WI38 (cell line): ENCODE results near the gene BABAM2.

ENCODE experiments used
- H3K4me3 ChIP-seq: 2 replicates; pipeline ENCODE4 v1.5.1; 2011; ENCODE audit warnings: low read depth, mild to moderate bottlenecking, control low read depth, low read length
- TF ChIP-seq, protein P1 (sequence below): IDR thresholded peaks from 2 replicates; pipeline ENCODE4 v1.5.1; 2012; ENCODE audit warnings: low read depth, mild to moderate bottlenecking, control low read depth, low read length

BABAM2 gene

DNA sequence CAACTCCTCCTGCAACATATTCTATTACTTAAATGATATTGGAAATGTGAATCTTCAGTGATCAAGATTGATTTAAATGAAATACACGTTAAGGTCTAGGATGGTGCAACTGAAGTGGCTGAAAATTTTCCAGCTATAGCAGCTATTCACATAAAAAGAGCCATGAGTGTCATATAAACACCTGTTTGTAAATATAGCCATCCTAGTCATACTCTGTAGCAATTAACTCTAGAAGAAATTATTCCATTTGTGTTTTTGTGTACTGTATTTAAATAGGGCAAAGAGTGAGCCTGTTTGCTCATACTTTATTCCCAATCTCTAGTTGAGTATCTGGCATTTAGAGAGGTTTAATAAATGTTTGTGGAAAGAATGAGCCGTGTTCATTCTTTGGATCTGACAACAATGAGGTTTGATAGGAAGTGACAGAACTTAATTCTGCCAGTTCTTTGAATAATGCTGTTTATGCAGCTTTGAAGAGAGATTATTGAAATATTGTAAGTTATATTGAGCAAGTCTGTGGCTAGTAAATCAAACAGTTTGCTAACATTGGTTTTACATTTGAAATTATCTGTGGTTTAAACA, 49.7 kb downstream of the BABAM2 start:
- TF ChIP-seq, protein P1, sequence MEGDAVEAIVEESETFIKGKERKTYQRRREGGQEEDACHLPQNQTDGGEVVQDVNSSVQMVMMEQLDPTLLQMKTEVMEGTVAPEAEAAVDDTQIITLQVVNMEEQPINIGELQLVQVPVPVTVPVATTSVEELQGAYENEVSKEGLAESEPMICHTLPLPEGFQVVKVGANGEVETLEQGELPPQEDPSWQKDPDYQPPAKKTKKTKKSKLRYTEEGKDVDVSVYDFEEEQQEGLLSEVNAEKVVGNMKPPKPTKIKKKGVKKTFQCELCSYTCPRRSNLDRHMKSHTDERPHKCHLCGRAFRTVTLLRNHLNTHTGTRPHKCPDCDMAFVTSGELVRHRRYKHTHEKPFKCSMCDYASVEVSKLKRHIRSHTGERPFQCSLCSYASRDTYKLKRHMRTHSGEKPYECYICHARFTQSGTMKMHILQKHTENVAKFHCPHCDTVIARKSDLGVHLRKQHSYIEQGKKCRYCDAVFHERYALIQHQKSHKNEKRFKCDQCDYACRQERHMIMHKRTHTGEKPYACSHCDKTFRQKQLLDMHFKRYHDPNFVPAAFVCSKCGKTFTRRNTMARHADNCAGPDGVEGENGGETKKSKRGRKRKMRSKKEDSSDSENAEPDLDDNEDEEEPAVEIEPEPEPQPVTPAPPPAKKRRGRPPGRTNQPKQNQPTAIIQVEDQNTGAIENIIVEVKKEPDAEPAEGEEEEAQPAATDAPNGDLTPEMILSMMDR: no peak
- no peak overlapping the region for H3K4me3 ChIP-seq

DNA sequence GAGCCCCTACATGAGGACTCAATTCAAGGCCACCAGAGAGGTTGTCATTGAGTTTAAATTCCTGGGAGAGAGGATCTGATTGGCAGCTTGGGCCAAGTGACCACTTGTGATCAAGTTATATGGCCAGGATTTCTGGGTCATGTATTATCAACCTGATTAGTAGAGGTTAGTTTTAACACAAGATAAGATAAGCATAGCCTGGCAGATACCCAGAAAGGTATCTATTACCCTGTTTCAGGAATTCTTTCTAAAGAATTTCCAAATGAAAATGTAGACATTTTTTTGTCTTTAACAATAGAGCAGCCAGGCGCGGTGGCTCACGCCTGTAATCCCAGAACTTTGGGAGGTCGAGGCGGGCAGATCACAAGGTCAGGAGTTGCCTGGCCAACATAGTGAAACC, 50.5 kb downstream of the BABAM2 start:
- TF ChIP-seq, protein P1: no peak
- no peak overlapping the region for H3K4me3 ChIP-seq

DNA sequence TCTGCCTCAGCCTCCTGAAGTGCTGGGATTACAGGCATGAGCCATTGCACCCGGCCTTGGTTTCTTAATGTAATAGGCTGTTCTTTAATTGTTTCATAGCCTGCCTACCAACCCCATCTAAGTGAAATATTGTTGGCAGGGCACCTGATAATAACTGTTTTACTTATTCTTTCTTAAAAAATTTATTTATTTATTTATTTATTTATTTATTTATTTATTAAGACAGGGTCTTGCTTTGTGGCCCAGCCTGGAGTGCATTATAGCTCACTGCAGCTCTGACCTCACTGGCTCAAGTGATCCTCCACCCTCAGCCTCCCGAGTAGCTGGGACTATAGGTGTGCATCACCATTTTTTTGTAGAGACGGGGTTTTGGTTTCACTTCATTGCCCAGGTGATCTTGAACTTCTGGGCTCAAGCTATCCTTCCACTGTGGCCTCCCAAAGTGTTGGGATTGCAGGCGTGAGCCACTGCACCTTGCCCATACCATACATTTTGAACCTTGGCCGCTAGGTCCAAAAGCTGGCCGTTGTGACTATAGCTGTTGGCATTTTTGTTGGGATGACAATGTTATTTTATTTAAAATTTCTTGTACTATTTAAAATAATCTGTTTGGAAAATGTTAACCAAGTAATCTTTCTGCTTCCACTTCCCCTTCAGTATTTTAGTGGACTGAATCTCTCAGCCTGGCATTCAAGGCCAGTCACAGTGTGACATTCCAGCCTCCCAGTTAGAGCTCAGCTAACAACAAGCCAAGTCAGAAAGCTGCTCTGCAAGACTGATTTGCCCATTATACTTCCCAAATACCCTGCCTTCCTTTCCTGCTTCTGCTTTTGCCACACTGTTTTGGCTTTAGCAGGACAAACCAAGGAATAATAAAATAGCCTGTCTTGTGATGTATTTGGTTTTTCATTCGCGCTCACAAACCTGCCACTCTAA, 52.4 kb downstream of the BABAM2 start:
- no peak overlapping the region for H3K4me3 ChIP-seq
- TF ChIP-seq, protein P1: no peak

DNA sequence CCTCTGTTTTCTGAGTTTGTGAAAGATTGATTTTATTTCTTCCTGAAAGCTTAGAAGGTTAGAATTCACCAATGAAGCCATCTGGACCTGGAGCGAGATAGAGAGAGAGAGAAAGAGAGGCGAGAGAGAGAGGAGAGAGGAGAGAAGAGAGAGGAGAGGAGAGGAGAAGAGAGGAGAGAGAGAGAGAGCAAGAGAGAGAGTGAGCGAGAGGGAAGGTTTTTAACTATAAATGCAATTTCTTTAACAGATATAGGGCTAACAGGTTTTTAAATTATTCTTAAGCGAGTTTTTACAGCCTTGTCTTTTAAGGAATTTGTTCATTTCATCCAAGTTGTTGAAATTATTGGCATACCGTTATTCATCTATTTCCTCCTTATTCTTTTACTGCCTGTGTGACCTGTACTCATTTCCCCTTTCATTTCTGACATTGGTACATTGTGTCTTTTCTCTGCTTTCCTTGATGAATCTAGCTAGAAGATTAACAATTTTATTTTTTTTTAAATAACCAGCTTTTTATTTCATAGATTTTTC, 56.1 kb downstream of the BABAM2 start:
- TF ChIP-seq, protein P1: no peak
- H3K4me3 ChIP-seq: no peak overlapping the region

DNA sequence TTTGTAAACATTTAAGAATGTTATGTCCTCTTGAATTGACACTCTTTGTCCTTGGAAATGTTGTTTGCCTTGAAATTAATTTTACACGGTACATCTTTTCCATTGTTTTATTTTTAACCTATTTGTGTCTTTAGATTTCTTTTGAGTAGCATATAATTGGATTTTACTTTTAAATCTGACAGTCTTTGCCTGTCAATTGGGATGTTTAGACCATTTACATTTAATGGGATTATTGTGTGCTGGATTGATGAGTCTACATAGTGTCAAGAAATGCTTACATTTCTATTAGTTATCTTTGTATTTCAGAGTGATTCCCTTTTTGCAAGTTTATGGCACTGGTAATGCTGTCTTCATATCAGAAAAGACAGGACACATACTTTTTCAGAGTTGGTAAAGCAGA, 61.5 kb downstream of the BABAM2 start:
- H3K4me3 ChIP-seq: no peak overlapping the region
- TF ChIP-seq, protein P1: no peak

DNA sequence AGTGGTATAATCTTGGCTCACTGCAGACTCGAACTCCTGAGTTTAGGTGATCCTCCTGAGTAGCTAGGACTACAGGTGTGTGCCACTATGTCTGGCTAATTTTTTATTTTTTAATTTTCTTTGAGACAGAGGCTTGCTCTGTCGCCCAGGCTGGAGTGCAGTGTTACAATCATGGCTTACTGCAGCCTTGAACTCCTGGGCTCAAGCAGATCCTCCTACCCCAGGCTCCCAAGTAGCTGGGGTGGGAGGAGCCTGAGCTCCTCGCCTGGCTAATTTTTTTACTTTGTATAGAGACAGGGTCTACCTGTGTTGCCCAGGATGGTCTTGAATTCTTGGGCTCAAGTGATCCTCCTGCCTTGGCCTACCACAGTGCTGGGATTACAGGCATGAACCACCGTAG, 62.5 kb downstream of the BABAM2 start:
- TF ChIP-seq, protein P1: no peak
- H3K4me3 ChIP-seq: no peak overlapping the region

DNA sequence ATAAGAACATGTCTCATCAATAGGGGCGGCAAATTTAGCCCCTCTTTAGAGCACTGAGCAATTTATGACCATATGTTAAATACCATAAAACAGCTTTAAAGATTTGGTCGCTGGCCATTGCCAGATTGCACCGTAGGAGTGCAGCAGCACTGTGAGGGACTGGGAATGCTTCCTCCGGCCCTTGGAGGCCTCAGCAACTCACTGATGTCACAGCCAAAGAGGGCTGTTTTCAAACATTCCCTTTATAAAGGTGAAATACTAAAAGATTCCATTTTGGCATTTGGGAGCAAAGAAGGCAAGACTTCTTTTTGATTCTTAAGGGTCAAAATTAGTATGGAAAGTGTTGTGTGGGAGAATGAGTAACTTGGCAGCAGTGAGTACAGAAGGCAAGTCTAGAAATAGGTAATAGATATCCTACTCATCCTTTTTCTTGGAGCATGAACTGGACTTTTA, 63.7 kb downstream of the BABAM2 start:
- TF ChIP-seq, protein P1: no peak
- no peak overlapping the region for H3K4me3 ChIP-seq
